HEK293 (cell line): ENCODE measurements around the gene CMTM8.
A peak's percentile ranks its signal among the peaks of the same experiment; 100 is the strongest.

ENCODE experiments used
- HOXC10 ChIP-seq: sonication (generic); formaldehyde crosslinking; IDR thresholded peaks from 2 replicates; pipeline ENCODE4 v1.8.1; 2023; ENCODE audit warnings: mild to moderate bottlenecking, missing genetic modification reagents
- KLF1 ChIP-seq: fragments of 450-650 bp; formaldehyde crosslinking; IDR thresholded peaks from 2 replicates; pipeline ENCODE4 v1.5.1; 2016; ENCODE audit warnings: missing biosample characterization, missing genetic modification characterization
- SCRT1 ChIP-seq: fragments of 450-650 bp; formaldehyde crosslinking; IDR thresholded peaks from 2 replicates; pipeline ENCODE4 v1.5.1; 2016; ENCODE audit warnings: missing biosample characterization, missing genetic modification characterization, borderline replicate concordance
- TRIM28 ChIP-seq: IDR thresholded peaks from 2 replicates; pipeline ENCODE4 v1.6.1; 2011; ENCODE audit warnings: low read length, control low read depth, borderline replicate concordance
- ZFP69B ChIP-seq: fragments of 450-650 bp; formaldehyde crosslinking; IDR thresholded peaks from 2 replicates; pipeline ENCODE4 v1.5.1; 2016; ENCODE audit warnings: missing biosample characterization, missing genetic modification characterization
- ZNF140 ChIP-seq: fragments of 450-650 bp; formaldehyde crosslinking; IDR thresholded peaks from 2 replicates; pipeline ENCODE4 v1.5.1; 2016; ENCODE audit warnings: missing biosample characterization, missing genetic modification characterization
- ZNF248 ChIP-seq: fragments of 450-650 bp; formaldehyde crosslinking; IDR thresholded peaks from 2 replicates; pipeline ENCODE4 v1.5.1; 2017; ENCODE audit warnings: missing biosample characterization, missing genetic modification characterization
- ZNF302 ChIP-seq: fragments of 450-650 bp; formaldehyde crosslinking; IDR thresholded peaks from 2 replicates; pipeline ENCODE4 v1.5.1; 2016; ENCODE audit warnings: missing biosample characterization, missing genetic modification characterization, low read depth
- ZNF514 ChIP-seq: fragments of 450-650 bp; formaldehyde crosslinking; IDR thresholded peaks from 2 replicates; pipeline ENCODE4 v1.5.1; 2016; ENCODE audit warnings: missing biosample characterization, missing genetic modification characterization
- ZNF549 ChIP-seq: fragments of 450-650 bp; IDR thresholded peaks from 2 replicates; pipeline ENCODE4 v1.5.1; 2018; ENCODE audit warnings: missing biosample characterization, missing genetic modification characterization, mild to moderate bottlenecking, inconsistent platforms, moderate library complexity
- ZNF776 ChIP-seq: fragments of 450-650 bp; formaldehyde crosslinking; IDR thresholded peaks from 2 replicates; pipeline ENCODE4 v1.5.0; 2017; ENCODE audit warnings: missing biosample characterization, missing genetic modification characterization, borderline replicate concordance
- ZNF791 ChIP-seq: fragments of 450-650 bp; formaldehyde crosslinking; IDR thresholded peaks from 2 replicates; pipeline ENCODE4 v1.5.1; 2016; ENCODE audit warnings: missing biosample characterization, missing genetic modification characterization
- TF ChIP-seq, protein P1 (sequence below): fragments of 450-650 bp; formaldehyde crosslinking; IDR thresholded peaks from 2 replicates; pipeline ENCODE4 v1.5.1; 2017; ENCODE audit warnings: missing biosample characterization, missing genetic modification characterization
- TF ChIP-seq, protein P2 (sequence below): fragments of 450-650 bp; formaldehyde crosslinking; IDR thresholded peaks from 2 replicates; pipeline ENCODE4 v1.5.1; 2016; ENCODE audit warnings: missing biosample characterization, missing genetic modification characterization
- TF ChIP-seq, protein P3 (sequence below): fragments of 450-650 bp; formaldehyde crosslinking; IDR thresholded peaks from 2 replicates; pipeline ENCODE4 v1.5.1; 2017; ENCODE audit warnings: missing biosample characterization, missing genetic modification characterization
- TF ChIP-seq, protein P4 (sequence below): fragments of 450-650 bp; formaldehyde crosslinking; conservative IDR thresholded peaks from 2 replicates; pipeline ENCODE4 v1.5.1; 2016; ENCODE audit warnings: low read depth, missing biosample characterization, missing genetic modification characterization
- TF ChIP-seq, protein P5 (sequence below): fragments of 450-650 bp; formaldehyde crosslinking; conservative IDR thresholded peaks from 2 replicates; pipeline ENCODE4 v1.5.1; 2016; ENCODE audit warnings: low read depth, missing biosample characterization, missing genetic modification characterization
- TF ChIP-seq, protein P6 (sequence below): fragments of 450-650 bp; formaldehyde crosslinking; IDR thresholded peaks from 2 replicates; pipeline ENCODE4 v1.5.1; 2016; ENCODE audit warnings: missing biosample characterization, missing genetic modification characterization
- TF ChIP-seq, protein P7 (sequence below): fragments of 450-650 bp; formaldehyde crosslinking; IDR thresholded peaks from 2 replicates; pipeline ENCODE4 v1.5.1; 2016; ENCODE audit warnings: missing biosample characterization, missing genetic modification characterization

The CMTM8 gene

DNA sequence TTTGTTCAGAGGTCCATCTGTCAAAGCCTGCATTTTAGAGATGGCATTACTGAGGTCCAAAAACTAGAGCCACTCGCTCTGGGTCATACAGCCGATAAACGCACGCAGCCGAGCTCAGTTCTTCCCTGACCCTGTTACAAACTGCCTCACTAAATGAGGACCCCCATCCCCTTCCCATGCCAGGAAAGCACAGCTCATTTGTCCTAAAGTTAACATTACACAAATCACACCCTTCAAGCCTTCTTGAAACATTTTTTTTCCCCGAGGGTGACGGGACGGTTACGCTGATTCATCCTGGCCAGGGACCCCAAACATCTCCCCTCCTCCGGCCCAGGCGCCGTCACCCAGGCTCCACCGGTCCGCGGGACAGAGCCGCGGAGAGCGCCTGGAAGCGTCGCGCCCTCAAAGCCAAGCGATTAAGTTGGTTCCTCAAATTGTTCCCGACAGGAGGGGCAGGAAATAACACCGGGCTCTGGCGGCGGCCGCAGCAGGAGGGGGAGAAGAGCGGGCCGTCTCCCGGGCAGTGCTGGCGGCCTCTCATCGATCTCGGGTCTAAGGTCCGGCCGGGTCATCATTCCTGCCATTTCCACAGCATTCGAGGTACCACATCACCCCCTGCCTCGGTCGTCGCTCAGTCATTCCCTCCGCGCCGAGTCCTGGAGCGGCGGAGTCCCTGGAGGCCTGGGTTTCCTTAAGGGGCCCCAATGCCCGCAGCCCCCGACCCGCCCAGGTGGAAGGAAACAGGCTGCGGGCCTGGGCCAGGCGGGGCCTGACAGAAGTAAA is 619 bp upstream of the CMTM8 start (continued):
- TF ChIP-seq, protein P1, sequence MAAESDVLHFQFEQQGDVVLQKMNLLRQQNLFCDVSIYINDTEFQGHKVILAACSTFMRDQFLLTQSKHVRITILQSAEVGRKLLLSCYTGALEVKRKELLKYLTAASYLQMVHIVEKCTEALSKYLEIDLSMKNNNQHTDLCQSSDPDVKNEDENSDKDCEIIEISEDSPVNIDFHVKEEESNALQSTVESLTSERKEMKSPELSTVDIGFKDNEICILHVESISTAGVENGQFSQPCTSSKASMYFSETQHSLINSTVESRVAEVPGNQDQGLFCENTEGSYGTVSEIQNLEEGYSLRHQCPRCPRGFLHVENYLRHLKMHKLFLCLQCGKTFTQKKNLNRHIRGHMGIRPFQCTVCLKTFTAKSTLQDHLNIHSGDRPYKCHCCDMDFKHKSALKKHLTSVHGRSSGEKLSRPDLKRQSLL (tag by site-specific recombination), result no peak
- no peak for TF ChIP-seq ZNF514 (tag by site-specific recombination)
- TF ChIP-seq, protein P2, sequence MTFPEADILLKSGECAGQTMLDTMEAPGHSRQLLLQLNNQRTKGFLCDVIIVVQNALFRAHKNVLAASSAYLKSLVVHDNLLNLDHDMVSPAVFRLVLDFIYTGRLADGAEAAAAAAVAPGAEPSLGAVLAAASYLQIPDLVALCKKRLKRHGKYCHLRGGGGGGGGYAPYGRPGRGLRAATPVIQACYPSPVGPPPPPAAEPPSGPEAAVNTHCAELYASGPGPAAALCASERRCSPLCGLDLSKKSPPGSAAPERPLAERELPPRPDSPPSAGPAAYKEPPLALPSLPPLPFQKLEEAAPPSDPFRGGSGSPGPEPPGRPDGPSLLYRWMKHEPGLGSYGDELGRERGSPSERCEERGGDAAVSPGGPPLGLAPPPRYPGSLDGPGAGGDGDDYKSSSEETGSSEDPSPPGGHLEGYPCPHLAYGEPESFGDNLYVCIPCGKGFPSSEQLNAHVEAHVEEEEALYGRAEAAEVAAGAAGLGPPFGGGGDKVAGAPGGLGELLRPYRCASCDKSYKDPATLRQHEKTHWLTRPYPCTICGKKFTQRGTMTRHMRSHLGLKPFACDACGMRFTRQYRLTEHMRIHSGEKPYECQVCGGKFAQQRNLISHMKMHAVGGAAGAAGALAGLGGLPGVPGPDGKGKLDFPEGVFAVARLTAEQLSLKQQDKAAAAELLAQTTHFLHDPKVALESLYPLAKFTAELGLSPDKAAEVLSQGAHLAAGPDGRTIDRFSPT (tag by site-specific recombination), result no peak
- TF ChIP-seq KLF1, result 0 out of 2 replicates have a peak, but pooled peaks have one; percentile 9
- TF ChIP-seq HOXC10, result no peak
- TF ChIP-seq, protein P3, sequence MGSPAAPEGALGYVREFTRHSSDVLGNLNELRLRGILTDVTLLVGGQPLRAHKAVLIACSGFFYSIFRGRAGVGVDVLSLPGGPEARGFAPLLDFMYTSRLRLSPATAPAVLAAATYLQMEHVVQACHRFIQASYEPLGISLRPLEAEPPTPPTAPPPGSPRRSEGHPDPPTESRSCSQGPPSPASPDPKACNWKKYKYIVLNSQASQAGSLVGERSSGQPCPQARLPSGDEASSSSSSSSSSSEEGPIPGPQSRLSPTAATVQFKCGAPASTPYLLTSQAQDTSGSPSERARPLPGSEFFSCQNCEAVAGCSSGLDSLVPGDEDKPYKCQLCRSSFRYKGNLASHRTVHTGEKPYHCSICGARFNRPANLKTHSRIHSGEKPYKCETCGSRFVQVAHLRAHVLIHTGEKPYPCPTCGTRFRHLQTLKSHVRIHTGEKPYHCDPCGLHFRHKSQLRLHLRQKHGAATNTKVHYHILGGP (tag by site-specific recombination), result no peak
- TF ChIP-seq ZNF549 (tag by site-specific recombination), result no peak
- TF ChIP-seq, protein P4, sequence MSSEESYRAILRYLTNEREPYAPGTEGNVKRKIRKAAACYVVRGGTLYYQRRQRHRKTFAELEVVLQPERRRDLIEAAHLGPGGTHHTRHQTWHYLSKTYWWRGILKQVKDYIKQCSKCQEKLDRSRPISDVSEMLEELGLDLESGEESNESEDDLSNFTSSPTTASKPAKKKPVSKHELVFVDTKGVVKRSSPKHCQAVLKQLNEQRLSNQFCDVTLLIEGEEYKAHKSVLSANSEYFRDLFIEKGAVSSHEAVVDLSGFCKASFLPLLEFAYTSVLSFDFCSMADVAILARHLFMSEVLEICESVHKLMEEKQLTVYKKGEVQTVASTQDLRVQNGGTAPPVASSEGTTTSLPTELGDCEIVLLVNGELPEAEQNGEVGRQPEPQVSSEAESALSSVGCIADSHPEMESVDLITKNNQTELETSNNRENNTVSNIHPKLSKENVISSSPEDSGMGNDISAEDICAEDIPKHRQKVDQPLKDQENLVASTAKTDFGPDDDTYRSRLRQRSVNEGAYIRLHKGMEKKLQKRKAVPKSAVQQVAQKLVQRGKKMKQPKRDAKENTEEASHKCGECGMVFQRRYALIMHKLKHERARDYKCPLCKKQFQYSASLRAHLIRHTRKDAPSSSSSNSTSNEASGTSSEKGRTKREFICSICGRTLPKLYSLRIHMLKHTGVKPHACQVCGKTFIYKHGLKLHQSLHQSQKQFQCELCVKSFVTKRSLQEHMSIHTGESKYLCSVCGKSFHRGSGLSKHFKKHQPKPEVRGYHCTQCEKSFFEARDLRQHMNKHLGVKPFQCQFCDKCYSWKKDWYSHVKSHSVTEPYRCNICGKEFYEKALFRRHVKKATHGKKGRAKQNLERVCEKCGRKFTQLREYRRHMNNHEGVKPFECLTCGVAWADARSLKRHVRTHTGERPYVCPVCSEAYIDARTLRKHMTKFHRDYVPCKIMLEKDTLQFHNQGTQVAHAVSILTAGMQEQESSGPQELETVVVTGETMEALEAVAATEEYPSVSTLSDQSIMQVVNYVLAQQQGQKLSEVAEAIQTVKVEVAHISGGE (tag by site-specific recombination), result no peak
- TF ChIP-seq, protein P5, sequence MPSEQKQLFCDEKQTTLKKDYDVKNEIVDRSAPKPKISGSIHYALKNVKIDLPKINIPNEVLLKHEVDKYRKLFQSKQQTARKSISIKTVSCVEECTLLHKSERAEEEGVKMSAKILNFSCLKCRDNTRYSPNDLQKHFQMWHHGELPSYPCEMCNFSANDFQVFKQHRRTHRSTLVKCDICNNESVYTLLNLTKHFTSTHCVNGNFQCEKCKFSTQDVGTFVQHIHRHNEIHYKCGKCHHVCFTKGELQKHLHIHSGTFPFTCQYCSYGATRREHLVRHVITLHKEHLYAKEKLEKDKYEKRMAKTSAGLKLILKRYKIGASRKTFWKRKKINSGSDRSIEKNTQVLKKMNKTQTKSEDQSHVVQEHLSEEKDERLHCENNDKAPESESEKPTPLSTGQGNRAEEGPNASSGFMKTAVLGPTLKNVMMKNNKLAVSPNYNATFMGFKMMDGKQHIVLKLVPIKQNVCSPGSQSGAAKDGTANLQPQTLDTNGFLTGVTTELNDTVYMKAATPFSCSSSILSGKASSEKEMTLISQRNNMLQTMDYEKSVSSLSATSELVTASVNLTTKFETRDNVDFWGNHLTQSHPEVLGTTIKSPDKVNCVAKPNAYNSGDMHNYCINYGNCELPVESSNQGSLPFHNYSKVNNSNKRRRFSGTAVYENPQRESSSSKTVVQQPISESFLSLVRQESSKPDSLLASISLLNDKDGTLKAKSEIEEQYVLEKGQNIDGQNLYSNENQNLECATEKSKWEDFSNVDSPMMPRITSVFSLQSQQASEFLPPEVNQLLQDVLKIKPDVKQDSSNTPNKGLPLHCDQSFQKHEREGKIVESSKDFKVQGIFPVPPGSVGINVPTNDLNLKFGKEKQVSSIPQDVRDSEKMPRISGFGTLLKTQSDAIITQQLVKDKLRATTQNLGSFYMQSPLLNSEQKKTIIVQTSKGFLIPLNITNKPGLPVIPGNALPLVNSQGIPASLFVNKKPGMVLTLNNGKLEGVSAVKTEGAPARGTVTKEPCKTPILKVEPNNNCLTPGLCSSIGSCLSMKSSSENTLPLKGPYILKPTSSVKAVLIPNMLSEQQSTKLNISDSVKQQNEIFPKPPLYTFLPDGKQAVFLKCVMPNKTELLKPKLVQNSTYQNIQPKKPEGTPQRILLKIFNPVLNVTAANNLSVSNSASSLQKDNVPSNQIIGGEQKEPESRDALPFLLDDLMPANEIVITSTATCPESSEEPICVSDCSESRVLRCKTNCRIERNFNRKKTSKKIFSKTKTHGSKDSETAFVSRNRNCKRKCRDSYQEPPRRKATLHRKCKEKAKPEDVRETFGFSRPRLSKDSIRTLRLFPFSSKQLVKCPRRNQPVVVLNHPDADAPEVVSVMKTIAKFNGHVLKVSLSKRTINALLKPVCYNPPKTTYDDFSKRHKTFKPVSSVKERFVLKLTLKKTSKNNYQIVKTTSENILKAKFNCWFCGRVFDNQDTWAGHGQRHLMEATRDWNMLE, result no peak
- no peak for TF ChIP-seq ZFP69B (tag by site-specific recombination)
- TF ChIP-seq ZNF248, result no peak
- no peak for TF ChIP-seq TRIM28
- TF ChIP-seq SCRT1 (tag by site-specific recombination), result no peak
- TF ChIP-seq, protein P6, sequence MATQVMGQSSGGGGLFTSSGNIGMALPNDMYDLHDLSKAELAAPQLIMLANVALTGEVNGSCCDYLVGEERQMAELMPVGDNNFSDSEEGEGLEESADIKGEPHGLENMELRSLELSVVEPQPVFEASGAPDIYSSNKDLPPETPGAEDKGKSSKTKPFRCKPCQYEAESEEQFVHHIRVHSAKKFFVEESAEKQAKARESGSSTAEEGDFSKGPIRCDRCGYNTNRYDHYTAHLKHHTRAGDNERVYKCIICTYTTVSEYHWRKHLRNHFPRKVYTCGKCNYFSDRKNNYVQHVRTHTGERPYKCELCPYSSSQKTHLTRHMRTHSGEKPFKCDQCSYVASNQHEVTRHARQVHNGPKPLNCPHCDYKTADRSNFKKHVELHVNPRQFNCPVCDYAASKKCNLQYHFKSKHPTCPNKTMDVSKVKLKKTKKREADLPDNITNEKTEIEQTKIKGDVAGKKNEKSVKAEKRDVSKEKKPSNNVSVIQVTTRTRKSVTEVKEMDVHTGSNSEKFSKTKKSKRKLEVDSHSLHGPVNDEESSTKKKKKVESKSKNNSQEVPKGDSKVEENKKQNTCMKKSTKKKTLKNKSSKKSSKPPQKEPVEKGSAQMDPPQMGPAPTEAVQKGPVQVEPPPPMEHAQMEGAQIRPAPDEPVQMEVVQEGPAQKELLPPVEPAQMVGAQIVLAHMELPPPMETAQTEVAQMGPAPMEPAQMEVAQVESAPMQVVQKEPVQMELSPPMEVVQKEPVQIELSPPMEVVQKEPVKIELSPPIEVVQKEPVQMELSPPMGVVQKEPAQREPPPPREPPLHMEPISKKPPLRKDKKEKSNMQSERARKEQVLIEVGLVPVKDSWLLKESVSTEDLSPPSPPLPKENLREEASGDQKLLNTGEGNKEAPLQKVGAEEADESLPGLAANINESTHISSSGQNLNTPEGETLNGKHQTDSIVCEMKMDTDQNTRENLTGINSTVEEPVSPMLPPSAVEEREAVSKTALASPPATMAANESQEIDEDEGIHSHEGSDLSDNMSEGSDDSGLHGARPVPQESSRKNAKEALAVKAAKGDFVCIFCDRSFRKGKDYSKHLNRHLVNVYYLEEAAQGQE, result no peak
- no peak for TF ChIP-seq ZNF302 (tag by site-specific recombination)
- TF ChIP-seq ZNF791, result no peak
- TF ChIP-seq ZNF140, result no peak
- TF ChIP-seq ZNF776, result no peak
- TF ChIP-seq, protein P7, sequence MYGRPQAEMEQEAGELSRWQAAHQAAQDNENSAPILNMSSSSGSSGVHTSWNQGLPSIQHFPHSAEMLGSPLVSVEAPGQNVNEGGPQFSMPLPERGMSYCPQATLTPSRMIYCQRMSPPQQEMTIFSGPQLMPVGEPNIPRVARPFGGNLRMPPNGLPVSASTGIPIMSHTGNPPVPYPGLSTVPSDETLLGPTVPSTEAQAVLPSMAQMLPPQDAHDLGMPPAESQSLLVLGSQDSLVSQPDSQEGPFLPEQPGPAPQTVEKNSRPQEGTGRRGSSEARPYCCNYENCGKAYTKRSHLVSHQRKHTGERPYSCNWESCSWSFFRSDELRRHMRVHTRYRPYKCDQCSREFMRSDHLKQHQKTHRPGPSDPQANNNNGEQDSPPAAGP (tag by site-specific recombination), result no peak; the same call in 1 of the 2 replicates
